OCI-LY7 (cell line): ENCODE data around the gene EBPL. TPM values are rescaled to one million over a fixed set of nuclear protein-coding genes. Genes with fewer than 3 reads are reported as not detected.

Experiments
- BruUV-seq: library from RNA; stranded (reverse); fragments of 400-500 nt; replicated peaks from 2 replicates; lab custom pipeline; 2021; lab: Mats Ljungman, UMichigan
- CTCF ChIA-PET: fragments of 300-600 bp; sonication (Branson Sonifier 250); formaldehyde crosslinking; loops from one replicate; lab custom pipeline; 2022; ENCODE audit warnings: antibody characterized with exemption; ENCODE audit not compliant: unreplicated experiment; lab: Charles Lee
- POLR2A ChIA-PET: fragments of 300-600 bp; sonication (Branson Sonifier 250); formaldehyde crosslinking; loops from one replicate; lab custom pipeline; 2022; ENCODE audit warnings: antibody characterized with exemption; lab: Charles Lee
- DNase-seq: peaks from one replicate; pipeline ENCODE4 v3.0.0-alpha.2; 2015; ENCODE audit warnings: low spot score
- H2AFZ ChIP-seq: fragments of 200-600 bp; sonication (generic), shearing (Covaris generic); 2 replicates; pipeline ENCODE4 v1.6.1; 2014; ENCODE audit warnings: mild to moderate bottlenecking, antibody characterized with exemption, low read length, moderate library complexity
- H3K27ac ChIP-seq: fragments of 200-600 bp; sonication (generic); 2 replicates; pipeline ENCODE4 v1.5.1; 2014; ENCODE audit warnings: mixed run types, low read depth, mild to moderate bottlenecking, moderate library complexity, low read length, inconsistent platforms; ENCODE audit not compliant: poor library complexity, severe bottlenecking
- H3K36me3 ChIP-seq: fragments of 200-600 bp; sonication (generic); 2 replicates; pipeline ENCODE4 v1.6.1; 2014; ENCODE audit warnings: mild to moderate bottlenecking, antibody characterized with exemption, low read length, moderate library complexity, mixed read lengths; ENCODE audit not compliant: insufficient read depth
- H3K4me1 ChIP-seq: fragments of 200-600 bp; sonication (generic); 2 replicates; pipeline ENCODE4 v1.5.1; 2014; ENCODE audit warnings: mild to moderate bottlenecking, low read length; ENCODE audit not compliant: insufficient read depth, poor library complexity, severe bottlenecking
- H3K4me2 ChIP-seq: fragments of 200-600 bp; sonication (generic); 2 replicates; pipeline ENCODE4 v1.6.1; 2014; ENCODE audit warnings: mild to moderate bottlenecking, low read length
- H3K4me3 ChIP-seq: fragments of 200-600 bp; sonication (generic); 2 replicates; pipeline ENCODE4 v1.5.1; 2014; ENCODE audit warnings: mild to moderate bottlenecking, low read depth, low read length; ENCODE audit not compliant: poor library complexity, severe bottlenecking
- H3K79me2 ChIP-seq: fragments of 200-600 bp; sonication (generic); 2 replicates; pipeline ENCODE4 v1.6.1; 2016; ENCODE audit warnings: low read depth, mild to moderate bottlenecking, low read length, moderate library complexity, mixed read lengths; ENCODE audit not compliant: insufficient read depth
- H3K9me2 ChIP-seq: fragments of 200-600 bp; sonication (generic); 2 replicates; pipeline ENCODE4 v1.6.1; 2016; ENCODE audit warnings: mild to moderate bottlenecking, low read length, mixed read lengths; ENCODE audit not compliant: insufficient read depth
- H3K9me3 ChIP-seq: fragments of 200-600 bp; sonication (generic); 2 replicates; pipeline ENCODE4 v1.6.1; 2014; ENCODE audit warnings: mild to moderate bottlenecking, mixed run types, low read length, mixed read lengths
- H4K20me1 ChIP-seq: fragments of 200-600 bp; sonication (generic); 2 replicates; pipeline ENCODE4 v1.6.1; 2014; ENCODE audit warnings: mild to moderate bottlenecking, antibody characterized with exemption, low read length, moderate library complexity, mixed read lengths; ENCODE audit not compliant: insufficient read depth
- EZH2phosphoT487 ChIP-seq: fragments of 200-600 bp; sonication (generic); IDR thresholded peaks from 2 replicates; pipeline ENCODE4 v1.6.1; 2018; ENCODE audit warnings: low read depth, borderline replicate concordance, mild to moderate bottlenecking, mixed run types, antibody characterized with exemption, low read length, moderate library complexity, mixed read lengths
- intact Hi-C: fragments of 100-400 bp; cut with micrococcal nuclease; formaldehyde crosslinking; loops from one replicate; pipeline ENCODE4 v1.10.0; 2022; ENCODE audit not compliant: unreplicated experiment
- total RNA-seq, 2 experiments: library from RNA; depleted of rRNA in 1 of 2; stranded (reverse); fragments of >200 nt in 1 of 2; shearing (Covaris generic) in 1 of 2; gene quantifications; 2 replicates each; pipeline ENCODE4 v1.2.3, GENCODE V29; 2014 to 2022
- TF ChIP-seq, protein P1 (sequence below): fragments of 200-600 bp; sonication (generic); conservative IDR thresholded peaks from 2 replicates; pipeline ENCODE4 v1.5.1; 2014; ENCODE audit warnings: mild to moderate bottlenecking, antibody characterized with exemption, low read length, moderate library complexity, mixed read lengths

EBPL gene
- total RNA-seq, 2 experiments from 2014 or later = 38.8 to 47.3 TPM

GRCh38 chr13:49678191-49678914 is 12.9 kb downstream of the EBPL start:
- H3K4me2 ChIP-seq = no peak overlapping the region
- no peak for DNase-seq
- intact Hi-C loops = loop anchor here (2.0 kb wide), 1 partner anchor 170 kb away; no protein-coding TSS in a partner anchor
- ChIA-PET POLR2A (interaction anchor here (0.6 to 1.1 kb wide), 2 partner anchors 104 to 129 kb away, joined by 3 read pairs; no protein-coding TSS in a partner anchor), CTCF (no interaction called here)
- no TSS peak for BruUV-seq
- no peak overlapping the region for H3K4me3 ChIP-seq
- H3K9me3 ChIP-seq = no peaks in the 10 kb centered on the region
- no peak overlapping the region for H3K27ac ChIP-seq
- TF ChIP-seq EZH2phosphoT487 = no peak
- TF ChIP-seq, protein P1, sequence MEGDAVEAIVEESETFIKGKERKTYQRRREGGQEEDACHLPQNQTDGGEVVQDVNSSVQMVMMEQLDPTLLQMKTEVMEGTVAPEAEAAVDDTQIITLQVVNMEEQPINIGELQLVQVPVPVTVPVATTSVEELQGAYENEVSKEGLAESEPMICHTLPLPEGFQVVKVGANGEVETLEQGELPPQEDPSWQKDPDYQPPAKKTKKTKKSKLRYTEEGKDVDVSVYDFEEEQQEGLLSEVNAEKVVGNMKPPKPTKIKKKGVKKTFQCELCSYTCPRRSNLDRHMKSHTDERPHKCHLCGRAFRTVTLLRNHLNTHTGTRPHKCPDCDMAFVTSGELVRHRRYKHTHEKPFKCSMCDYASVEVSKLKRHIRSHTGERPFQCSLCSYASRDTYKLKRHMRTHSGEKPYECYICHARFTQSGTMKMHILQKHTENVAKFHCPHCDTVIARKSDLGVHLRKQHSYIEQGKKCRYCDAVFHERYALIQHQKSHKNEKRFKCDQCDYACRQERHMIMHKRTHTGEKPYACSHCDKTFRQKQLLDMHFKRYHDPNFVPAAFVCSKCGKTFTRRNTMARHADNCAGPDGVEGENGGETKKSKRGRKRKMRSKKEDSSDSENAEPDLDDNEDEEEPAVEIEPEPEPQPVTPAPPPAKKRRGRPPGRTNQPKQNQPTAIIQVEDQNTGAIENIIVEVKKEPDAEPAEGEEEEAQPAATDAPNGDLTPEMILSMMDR = no peak
- H3K79me2 ChIP-seq = no peaks in the 10 kb centered on the region
- peaks cover 62% of the 10 kb centered on the region for H3K36me3 ChIP-seq
- H4K20me1 ChIP-seq = no peaks in the 10 kb centered on the region
- no peak overlapping the region for H2AFZ ChIP-seq
- no peaks in the 10 kb centered on the region for H3K4me1 ChIP-seq
- H3K9me2 ChIP-seq = no peaks in the 10 kb centered on the region

DNA sequence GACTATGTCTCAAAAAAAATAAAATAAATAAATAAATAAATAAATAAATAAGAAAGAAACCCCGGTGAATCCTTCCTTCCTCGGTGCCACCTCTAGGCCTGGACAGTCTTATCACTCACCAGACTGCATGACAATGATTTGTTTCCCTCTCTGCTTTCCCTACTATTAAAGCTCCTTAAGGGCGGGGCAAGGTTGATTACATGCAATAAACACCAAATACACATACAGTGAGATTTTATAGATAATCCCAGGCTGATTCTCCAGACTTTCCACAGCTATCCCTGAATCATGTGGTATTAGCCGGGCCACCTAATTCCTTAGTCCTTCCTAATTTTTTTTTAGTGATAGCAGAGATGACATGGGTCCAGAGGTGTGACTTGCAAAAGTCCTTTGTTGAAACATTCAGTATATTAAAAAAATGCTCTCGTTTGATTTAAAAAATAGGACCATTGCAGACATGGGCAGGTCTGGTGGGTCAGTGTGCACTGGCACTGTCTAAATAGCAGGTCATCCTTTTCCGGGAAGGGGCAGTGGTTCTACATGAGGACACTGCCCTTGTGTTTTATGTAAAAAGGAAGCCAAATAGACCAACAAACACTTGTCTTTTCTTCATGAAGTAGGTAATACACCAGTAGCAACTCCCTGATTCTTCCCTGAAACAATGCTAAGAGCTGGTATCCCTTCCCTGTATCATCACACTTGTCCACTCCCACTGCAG is 14.5 kb downstream of the EBPL start:
- Histone ChIP-seq H3K4me1 (no peaks in the 10 kb centered on the region), H4K20me1 (no peaks in the 10 kb centered on the region), H3K36me3 (peaks cover 53% of the 10 kb centered on the region), H3K9me2 (no peaks in the 10 kb centered on the region), H2AFZ (no peak overlapping the region), H3K27ac (no peak overlapping the region), H3K4me3 (no peak overlapping the region), H3K79me2 (no peaks in the 10 kb centered on the region), H3K9me3 (no peaks in the 10 kb centered on the region), H3K4me2 (no peak overlapping the region)
- CTCF ChIA-PET = no interaction called here
- intact Hi-C loops = no loop called here
- no peak for TF ChIP-seq EZH2phosphoT487
- TF ChIP-seq, protein P1 = no peak
- no peak for DNase-seq
- no TSS peak for BruUV-seq
- POLR2A ChIA-PET = no interaction called here
